Endothelial cell of umbilical vein (primary cell): ENCODE data around the gene KBTBD4.
"Not testable (repeated sequence)": the region's sequence is repeated elsewhere in the genome, so short reads cannot be mapped to it uniquely, and the experiment has no call there.

Experiments used
- EZH2 ChIP-seq: IDR thresholded peaks from 2 replicates; pipeline ENCODE4 v1.6.1; 2012; ENCODE audit warnings: borderline replicate concordance, low read depth, mild to moderate bottlenecking, moderate library complexity, low read length, inconsistent platforms; ENCODE audit not compliant: severe bottlenecking
- FOS ChIP-seq: IDR thresholded peaks from 2 replicates; pipeline ENCODE4 v1.6.1; 2011; ENCODE audit warnings: mild to moderate bottlenecking, low read length, moderate library complexity, borderline replicate concordance; ENCODE audit not compliant: insufficient read depth
- GATA2 ChIP-seq: IDR thresholded peaks from 2 replicates; pipeline ENCODE4 v1.7.0; 2011; ENCODE audit warnings: low read depth, mild to moderate bottlenecking, moderate library complexity, mixed read lengths, low read length; ENCODE audit not compliant: insufficient read length, insufficient read depth
- JUN ChIP-seq: IDR thresholded peaks from 2 replicates; pipeline ENCODE4 v1.6.1; 2011; ENCODE audit warnings: borderline replicate concordance, low read depth; ENCODE audit not compliant: insufficient read length, insufficient read depth
- MAX ChIP-seq: IDR thresholded peaks from 2 replicates; pipeline ENCODE4 v1.6.1; 2011; ENCODE audit not compliant: insufficient read depth, insufficient read length
- MYC ChIP-seq: IDR thresholded peaks from one replicate; pipeline ENCODE4 v1.6.1; 2011; ENCODE audit warnings: mild to moderate bottlenecking, low read depth, low read length
- POLR2A ChIP-seq: IDR thresholded peaks from 2 replicates; pipeline ENCODE4 v1.6.1; 2012; ENCODE audit warnings: low read depth, mild to moderate bottlenecking, control low read depth, low read length
- POLR2AphosphoS5 ChIP-seq: IDR thresholded peaks from 2 replicates; pipeline ENCODE4 v1.6.1; 2012; ENCODE audit warnings: low read depth, mild to moderate bottlenecking, control low read depth, low read length, moderate library complexity; ENCODE audit not compliant: insufficient read depth
- TF ChIP-seq, protein P1 (sequence below), 2 donors: IDR thresholded peaks; 1 replicate in 1 of 2; 2 replicates in 1 of 2; pipeline ENCODE4 v1.5.1; 2011; ENCODE audit warnings: low read length in 2 of 2, mild to moderate bottlenecking in 2 of 2, moderate library complexity in 2 of 2, control low read depth in 1 of 2, inconsistent platforms in 1 of 2, low read depth in 1 of 2; ENCODE audit not compliant: insufficient read depth in 1 of 2; ENCODE audit errors: extremely low read depth in 1 of 2

- TF ChIP-seq, protein P1, sequence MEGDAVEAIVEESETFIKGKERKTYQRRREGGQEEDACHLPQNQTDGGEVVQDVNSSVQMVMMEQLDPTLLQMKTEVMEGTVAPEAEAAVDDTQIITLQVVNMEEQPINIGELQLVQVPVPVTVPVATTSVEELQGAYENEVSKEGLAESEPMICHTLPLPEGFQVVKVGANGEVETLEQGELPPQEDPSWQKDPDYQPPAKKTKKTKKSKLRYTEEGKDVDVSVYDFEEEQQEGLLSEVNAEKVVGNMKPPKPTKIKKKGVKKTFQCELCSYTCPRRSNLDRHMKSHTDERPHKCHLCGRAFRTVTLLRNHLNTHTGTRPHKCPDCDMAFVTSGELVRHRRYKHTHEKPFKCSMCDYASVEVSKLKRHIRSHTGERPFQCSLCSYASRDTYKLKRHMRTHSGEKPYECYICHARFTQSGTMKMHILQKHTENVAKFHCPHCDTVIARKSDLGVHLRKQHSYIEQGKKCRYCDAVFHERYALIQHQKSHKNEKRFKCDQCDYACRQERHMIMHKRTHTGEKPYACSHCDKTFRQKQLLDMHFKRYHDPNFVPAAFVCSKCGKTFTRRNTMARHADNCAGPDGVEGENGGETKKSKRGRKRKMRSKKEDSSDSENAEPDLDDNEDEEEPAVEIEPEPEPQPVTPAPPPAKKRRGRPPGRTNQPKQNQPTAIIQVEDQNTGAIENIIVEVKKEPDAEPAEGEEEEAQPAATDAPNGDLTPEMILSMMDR (IDR thresholded peaks at IDR 0.05; ENCODE audit: extremely low read depth in 1 of 2, insufficient read depth in 1 of 2, low read depth in 1 of 2, low read length in 2 of 2), result not testable (repeated sequence)
- not testable (repeated sequence) for TF ChIP-seq MAX, POLR2A, JUN, EZH2, FOS, MYC, GATA2, POLR2AphosphoS5
Observed at GRCh38 chr11:47530721-47531120, 48.0 kb downstream of the KBTBD4 start.
